Non-pigmented ciliary epithelial cell (primary cell): ENCODE measurements around the gene ITM2B.
A peak's percentile ranks its signal among the peaks of the same experiment; 100 is the strongest.

ENCODE experiments used
- DNase-seq: peaks from one replicate; pipeline ENCODE4 v3.0.0-alpha.2; 2010; ENCODE audit warnings: low read depth

Gene ITM2B

DNA sequence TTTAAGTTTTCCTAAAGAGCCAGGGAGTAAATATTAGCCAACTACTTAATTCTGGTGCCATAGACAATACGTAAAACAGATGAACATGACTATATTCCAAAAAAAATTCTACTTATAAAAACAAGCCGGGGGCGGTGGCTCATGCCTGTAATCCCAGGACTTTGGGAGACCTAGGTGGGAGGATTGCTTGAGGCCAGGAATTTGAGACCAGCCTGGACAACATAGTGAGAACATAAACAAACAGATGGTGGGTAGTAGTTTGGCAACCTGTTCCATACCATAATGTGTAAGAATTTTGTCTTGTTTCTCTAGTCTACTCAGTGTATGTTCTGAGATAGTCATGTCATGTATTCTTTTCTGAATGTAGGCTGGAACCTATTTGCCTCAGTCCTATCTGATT lies 25.4 kb downstream of the ITM2B start:
- no peak for DNase-seq

GRCh38 chr13:48260970-48261369 lies 28.0 kb downstream of the ITM2B start:
- DNase-seq: no peak

GRCh38 chr13:48263196-48263595 lies 30.2 kb downstream of the ITM2B start:
- DNase-seq: no peak

DNA sequence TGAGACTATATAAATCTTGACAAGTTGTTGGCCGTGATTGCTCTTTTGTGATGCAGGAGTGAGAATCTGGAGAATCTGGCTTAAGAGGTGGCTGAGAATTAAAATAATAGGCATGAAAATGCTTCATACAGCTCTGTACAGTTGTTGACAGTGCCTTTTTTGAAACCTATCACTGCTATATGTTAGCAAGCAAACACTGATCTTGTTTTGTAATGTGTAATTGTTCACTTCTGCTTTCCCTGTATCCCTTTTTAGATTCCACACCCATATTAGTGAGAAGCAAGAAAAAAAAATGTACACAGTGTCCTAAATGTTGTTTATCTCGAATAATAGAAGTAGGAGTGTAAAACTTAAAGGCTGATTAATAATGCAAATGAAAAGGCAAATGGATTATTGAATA lies 31.1 kb downstream of the ITM2B start:
- DNase-seq: no peak

DNA sequence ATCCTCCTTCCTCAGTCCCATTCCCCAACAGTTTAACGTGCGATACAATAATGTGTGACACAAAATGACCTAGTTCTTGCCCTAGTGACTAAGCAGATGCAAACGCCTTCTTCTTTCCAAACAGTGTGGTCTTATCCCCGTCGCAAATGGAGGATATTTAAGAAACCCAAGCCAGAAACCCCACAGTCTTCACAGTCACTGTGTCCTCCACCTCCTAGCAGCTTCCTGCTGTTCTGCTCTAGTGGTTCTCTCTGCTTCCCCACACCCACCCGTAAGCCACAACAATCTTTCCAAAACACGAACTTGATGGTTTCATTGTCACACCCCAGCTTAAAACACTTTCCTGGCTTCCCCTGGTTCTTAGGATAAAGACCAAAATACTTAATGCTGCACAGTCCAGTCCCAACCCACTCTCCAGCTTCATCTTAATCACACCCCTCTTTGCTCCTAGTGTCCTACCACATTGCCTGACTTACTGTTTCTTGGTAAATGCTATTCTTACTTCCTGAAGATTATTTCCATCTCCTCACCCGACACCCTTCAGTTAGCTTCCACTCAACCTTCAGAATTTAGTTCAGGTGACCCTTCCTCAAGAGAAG lies 32.3 kb downstream of the ITM2B start:
- DNase-seq: no peak

- no peak for DNase-seq
Observed at GRCh38 chr13:48266150-48266549, 33.1 kb downstream of the ITM2B start.

DNA sequence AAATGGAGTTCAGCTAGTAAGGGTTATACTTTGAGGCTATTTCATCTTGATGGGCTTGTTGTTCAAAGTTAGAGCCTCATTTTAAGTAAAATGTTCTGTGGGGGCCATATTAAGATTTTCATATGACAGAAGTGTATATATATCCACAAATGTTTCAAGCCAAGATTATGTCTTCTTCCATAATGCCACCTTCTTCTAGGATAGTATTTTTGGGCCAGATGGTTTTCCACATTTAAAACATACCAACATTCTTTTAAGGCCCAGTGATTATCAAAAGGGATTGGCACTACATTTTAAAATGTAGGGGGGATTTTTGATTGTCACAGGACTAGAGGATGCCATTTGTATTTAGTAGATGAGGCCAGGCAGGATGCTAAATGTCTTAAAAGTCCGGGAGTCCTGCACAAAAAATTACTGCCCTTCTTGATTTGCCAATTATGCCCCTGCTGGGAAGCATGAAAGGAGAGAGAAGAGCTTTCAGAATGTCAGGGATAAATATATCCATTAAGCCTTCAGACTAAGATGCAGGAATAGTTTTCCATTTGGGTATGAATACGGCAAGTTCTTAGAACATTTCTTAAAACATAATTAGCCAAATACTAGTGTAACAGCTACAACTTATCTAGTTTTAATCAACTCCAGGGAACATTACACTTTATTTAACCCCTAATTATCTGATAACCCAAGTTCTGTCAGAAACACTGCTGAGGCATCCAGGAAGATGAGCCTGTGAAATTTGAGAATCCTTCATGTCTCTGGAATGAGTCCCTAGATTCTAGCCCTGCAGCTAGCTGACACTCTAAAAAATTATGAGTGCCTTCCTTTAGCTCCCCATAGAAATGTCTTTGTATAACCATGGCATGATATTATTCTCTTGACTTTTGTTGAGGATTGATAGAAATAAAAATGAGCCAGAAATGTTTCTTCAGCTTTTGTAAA lies 34.0 kb downstream of the ITM2B start:
- DNase-seq: no peak

- no peak for DNase-seq
Observed at GRCh38 chr13:48268019-48268418, 35.0 kb downstream of the ITM2B start.

DNA sequence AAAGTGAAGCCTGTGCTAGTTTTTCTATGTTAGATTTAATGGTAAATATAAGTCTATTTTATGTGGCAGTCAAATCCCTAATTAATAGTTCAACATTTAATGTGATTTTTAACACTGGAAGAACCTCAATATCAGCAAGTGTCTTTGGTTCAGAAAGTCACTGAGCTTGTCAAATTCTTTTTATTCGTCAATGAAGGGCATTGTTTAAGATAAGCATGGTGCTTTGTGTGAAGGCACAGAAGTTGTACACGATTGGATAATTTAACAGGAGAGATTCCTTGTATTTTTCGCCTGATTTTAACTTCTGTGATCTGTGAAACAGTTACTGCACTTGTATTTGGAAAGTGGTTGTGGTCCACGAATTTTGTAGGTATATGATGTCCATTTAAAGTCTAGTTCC lies 40.3 kb downstream of the ITM2B start:
- DNase-seq: no peak

- no peak for DNase-seq
Observed at GRCh38 chr13:48275507-48275906, 42.5 kb downstream of the ITM2B start.

DNA sequence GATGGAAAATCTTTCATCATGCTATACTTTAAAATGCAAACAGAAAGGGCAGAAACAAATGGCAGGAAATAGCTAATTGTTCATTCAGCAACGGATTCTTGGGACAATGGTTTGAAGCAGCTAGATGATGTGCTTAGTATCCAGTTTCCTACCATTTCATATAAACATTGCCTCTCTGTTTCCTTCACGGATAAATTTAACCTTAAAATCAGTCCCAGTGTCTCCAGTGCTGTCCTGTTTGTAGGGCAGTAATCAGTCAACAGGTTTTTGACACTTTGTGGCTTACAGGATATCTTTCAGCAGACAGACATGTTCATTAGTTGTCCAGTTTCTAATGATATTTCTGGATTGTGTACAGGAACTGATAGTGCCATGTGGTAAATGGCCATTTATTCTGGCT lies 45.8 kb downstream of the ITM2B start:
- no peak for DNase-seq

- no peak for DNase-seq
Observed at GRCh38 chr13:48281556-48281955, 48.5 kb downstream of the ITM2B start.

- DNase-seq: no peak
Observed at GRCh38 chr13:48291730-48292129, 58.7 kb downstream of the ITM2B start.

GRCh38 chr13:48292650-48293049 lies 59.6 kb downstream of the ITM2B start:
- no peak for DNase-seq

- DNase-seq: no peak
Observed at GRCh38 chr13:48294653-48295052, 61.6 kb downstream of the ITM2B start.

DNA sequence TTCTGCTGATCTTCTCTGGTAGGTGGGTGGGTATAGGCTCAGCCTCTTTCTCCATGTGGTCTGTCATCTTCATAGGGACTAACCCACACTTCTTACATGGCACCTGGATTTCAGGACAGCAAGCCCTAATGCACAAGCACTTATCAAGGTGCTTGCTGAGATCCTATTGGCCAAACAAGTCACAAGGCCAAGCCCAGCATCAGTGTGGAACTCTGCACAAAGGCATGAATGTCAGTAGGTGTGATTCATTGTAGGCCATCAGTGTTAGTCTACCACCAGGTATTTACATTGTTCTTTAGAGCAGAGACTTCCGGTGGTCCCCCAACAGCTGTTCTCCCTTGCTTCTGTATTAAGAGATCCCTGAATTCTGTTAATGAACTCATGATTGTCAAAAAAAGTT lies 62.3 kb downstream of the ITM2B start:
- DNase-seq: no peak

- no peak for DNase-seq
Observed at GRCh38 chr13:48296528-48296927, 63.5 kb downstream of the ITM2B start.

DNA sequence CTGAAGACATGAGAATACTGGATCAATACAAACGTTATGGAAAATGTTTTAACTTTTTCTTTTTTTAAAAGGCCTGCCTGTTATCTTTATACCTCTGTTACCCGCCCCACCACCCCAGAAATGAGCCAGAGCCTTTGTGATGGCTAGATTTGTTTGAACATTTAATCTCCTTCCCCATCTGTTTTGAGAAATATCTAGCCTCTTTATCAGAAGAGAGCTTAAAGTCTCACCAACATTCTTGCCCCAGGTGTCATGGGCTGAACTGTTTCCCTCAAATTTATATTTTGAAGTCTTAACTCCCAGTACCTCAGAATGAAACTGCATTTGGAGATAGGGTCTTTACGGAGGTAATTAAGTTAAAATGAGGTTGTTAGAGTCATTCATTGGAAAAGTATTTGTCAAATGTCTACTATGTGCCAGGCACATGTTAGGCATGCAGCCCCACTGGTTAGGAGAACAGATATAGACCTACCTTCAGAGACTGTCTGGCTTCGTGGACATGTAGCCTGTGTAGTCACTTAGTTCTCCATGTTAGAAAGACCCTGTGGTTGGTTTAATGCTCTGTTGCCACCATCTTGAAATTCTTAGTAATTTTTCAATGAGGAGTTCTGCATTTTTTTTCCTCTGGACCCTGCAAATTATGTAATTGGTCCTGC lies 64.3 kb downstream of the ITM2B start:
- no peak for DNase-seq

DNA sequence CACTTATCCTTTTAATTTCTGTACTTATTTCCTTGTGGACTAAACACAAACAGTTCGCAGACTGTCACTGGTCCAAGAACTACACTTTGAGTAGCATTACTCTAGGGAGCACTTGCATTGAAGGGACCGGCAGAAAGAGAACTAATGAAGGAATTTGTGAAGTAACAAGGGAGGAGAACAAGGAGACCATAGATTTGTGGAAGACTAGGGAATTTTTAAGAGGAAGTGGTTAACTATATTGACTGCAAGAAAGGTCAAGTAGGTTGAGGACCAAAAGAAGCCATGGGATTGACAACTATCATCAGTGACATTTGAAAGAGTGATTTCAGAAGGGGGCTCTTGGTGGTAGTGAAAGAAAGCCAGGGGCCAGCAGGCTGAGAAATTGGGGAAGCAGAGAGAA lies 66.6 kb downstream of the ITM2B start:
- no peak for DNase-seq

GRCh38 chr13:48302871-48303358 lies 69.9 kb downstream of the ITM2B start:
- no peak for DNase-seq

DNA sequence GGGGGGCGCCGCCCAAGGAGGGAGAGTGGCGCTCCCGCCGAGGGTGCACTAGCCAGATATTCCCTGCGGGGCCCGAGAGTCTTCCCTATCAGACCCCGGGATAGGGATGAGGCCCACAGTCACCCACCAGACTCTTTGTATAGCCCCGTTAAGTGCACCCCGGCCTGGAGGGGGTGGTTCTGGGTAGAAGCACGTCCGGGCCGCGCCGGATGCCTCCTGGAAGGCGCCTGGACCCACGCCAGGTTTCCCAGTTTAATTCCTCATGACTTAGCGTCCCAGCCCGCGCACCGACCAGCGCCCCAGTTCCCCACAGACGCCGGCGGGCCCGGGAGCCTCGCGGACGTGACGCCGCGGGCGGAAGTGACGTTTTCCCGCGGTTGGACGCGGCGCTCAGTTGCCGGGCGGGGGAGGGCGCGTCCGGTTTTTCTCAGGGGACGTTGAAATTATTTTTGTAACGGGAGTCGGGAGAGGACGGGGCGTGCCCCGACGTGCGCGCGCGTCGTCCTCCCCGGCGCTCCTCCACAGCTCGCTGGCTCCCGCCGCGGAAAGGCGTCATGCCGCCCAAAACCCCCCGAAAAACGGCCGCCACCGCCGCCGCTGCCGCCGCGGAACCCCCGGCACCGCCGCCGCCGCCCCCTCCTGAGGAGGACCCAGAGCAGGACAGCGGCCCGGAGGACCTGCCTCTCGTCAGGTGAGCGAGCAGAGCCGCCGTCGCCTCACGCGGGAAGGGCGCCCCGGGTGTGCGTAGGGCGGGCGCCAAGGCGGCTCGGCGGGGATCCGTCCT lies 70.5 kb downstream of the ITM2B start, which contains the start of gene RB1:
Gene RB1 (plus strand): TSS at position 393 of the 784 bp plus-strand sequence. CDS start 162 bp downstream, at position 555.
- DNase-seq: peak; percentile 49
